HCT116 (cell line): ENCODE measurements around the gene SLC22A2.

Source experiments
- ELF1 ChIP-seq: IDR thresholded peaks from 2 replicates; pipeline ENCODE4 v1.6.1; 2012; ENCODE audit warnings: low read depth, borderline replicate concordance
- EZH2 ChIP-seq: fragments of 200-600 bp; sonication (generic); IDR thresholded peaks from 2 replicates; pipeline ENCODE4 v1.6.1; 2017; ENCODE audit warnings: antibody characterized with exemption, mixed run types
- POLR2A ChIP-seq: IDR thresholded peaks from 2 replicates; pipeline ENCODE4 v1.7.0; 2011; ENCODE audit warnings: borderline replicate concordance; ENCODE audit not compliant: insufficient read depth, insufficient read length; ENCODE audit errors: extremely low read depth
- POLR2AphosphoS5 ChIP-seq: IDR thresholded peaks from 2 replicates; pipeline ENCODE4 v1.6.1; 2011; ENCODE audit warnings: mild to moderate bottlenecking, low read depth, low read length, moderate library complexity
- RAD21 ChIP-seq: IDR thresholded peaks from 2 replicates; pipeline ENCODE4 v1.6.1; 2012; ENCODE audit warnings: low read depth, mild to moderate bottlenecking
- SP1 ChIP-seq: IDR thresholded peaks from 2 replicates; pipeline ENCODE4 v1.6.1; 2012; ENCODE audit warnings: low read depth
- SRF ChIP-seq: IDR thresholded peaks from 2 replicates; pipeline ENCODE4 v1.6.1; 2012; ENCODE audit warnings: low read depth
- YY1 ChIP-seq: IDR thresholded peaks from 2 replicates; pipeline ENCODE4 v1.6.1; 2011; ENCODE audit warnings: low read length, low read depth, moderate library complexity, mild to moderate bottlenecking; ENCODE audit not compliant: insufficient replicate concordance; ENCODE audit errors: extremely low read depth
- ZNF274 ChIP-seq: fragments of 200-500 bp; sonication (Bioruptor generic); IDR thresholded peaks from 2 replicates; pipeline ENCODE4 v1.6.1; 2014; ENCODE audit warnings: mild to moderate bottlenecking, low read depth, low read length, inconsistent platforms
- TF ChIP-seq, protein P1 (sequence below), 3 experiments: fragments of 200-600 bp in 1 of 3; sonication (generic) in 1 of 3; IDR thresholded peaks in 2 of 3; conservative IDR thresholded peaks in 1 of 3; 2 replicates each; pipeline ENCODE4 v1.5.1; 2012 to 2017; ENCODE audit warnings: low read depth in 2 of 3, low read length in 2 of 3, antibody characterized with exemption in 1 of 3, borderline replicate concordance in 1 of 3, control low read depth in 1 of 3, mild to moderate bottlenecking in 1 of 3, mixed read lengths in 1 of 3, mixed run types in 1 of 3, moderate library complexity in 1 of 3; ENCODE audit not compliant: insufficient read depth in 1 of 3
- TF ChIP-seq, protein P2 (sequence below): IDR thresholded peaks from 2 replicates; pipeline ENCODE4 v1.6.1; 2012; ENCODE audit warnings: low read depth
- TF ChIP-seq, protein P3 (sequence below): IDR thresholded peaks from 2 replicates; pipeline ENCODE4 v1.6.1; 2011; ENCODE audit warnings: mild to moderate bottlenecking, low read length, moderate library complexity; ENCODE audit not compliant: insufficient replicate concordance; ENCODE audit errors: extremely low read depth
- TF ChIP-seq, protein P4 (sequence below): IDR thresholded peaks from 2 replicates; pipeline ENCODE4 v1.6.1; 2012

GRCh38 chr6:160222491-160222890, 36.1 kb downstream of the SLC22A2 start:
- TF ChIP-seq EZH2 (no peak), POLR2AphosphoS5 (no peak), SP1 (no peak), POLR2A (no peak), YY1 (no peak), ZNF274 (no peak), ELF1 (no peak), RAD21 (no peak), SRF (no peak)
- TF ChIP-seq, protein P1, sequence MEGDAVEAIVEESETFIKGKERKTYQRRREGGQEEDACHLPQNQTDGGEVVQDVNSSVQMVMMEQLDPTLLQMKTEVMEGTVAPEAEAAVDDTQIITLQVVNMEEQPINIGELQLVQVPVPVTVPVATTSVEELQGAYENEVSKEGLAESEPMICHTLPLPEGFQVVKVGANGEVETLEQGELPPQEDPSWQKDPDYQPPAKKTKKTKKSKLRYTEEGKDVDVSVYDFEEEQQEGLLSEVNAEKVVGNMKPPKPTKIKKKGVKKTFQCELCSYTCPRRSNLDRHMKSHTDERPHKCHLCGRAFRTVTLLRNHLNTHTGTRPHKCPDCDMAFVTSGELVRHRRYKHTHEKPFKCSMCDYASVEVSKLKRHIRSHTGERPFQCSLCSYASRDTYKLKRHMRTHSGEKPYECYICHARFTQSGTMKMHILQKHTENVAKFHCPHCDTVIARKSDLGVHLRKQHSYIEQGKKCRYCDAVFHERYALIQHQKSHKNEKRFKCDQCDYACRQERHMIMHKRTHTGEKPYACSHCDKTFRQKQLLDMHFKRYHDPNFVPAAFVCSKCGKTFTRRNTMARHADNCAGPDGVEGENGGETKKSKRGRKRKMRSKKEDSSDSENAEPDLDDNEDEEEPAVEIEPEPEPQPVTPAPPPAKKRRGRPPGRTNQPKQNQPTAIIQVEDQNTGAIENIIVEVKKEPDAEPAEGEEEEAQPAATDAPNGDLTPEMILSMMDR (IDR thresholded peaks at IDR 0.05 in 2 of 3, conservative IDR thresholded peaks at IDR 0.05 in 1 of 3; ENCODE audit: borderline replicate concordance in 1 of 3, insufficient read depth in 1 of 3, low read depth in 2 of 3, low read length in 2 of 3), result no peak
- TF ChIP-seq, protein P2, sequence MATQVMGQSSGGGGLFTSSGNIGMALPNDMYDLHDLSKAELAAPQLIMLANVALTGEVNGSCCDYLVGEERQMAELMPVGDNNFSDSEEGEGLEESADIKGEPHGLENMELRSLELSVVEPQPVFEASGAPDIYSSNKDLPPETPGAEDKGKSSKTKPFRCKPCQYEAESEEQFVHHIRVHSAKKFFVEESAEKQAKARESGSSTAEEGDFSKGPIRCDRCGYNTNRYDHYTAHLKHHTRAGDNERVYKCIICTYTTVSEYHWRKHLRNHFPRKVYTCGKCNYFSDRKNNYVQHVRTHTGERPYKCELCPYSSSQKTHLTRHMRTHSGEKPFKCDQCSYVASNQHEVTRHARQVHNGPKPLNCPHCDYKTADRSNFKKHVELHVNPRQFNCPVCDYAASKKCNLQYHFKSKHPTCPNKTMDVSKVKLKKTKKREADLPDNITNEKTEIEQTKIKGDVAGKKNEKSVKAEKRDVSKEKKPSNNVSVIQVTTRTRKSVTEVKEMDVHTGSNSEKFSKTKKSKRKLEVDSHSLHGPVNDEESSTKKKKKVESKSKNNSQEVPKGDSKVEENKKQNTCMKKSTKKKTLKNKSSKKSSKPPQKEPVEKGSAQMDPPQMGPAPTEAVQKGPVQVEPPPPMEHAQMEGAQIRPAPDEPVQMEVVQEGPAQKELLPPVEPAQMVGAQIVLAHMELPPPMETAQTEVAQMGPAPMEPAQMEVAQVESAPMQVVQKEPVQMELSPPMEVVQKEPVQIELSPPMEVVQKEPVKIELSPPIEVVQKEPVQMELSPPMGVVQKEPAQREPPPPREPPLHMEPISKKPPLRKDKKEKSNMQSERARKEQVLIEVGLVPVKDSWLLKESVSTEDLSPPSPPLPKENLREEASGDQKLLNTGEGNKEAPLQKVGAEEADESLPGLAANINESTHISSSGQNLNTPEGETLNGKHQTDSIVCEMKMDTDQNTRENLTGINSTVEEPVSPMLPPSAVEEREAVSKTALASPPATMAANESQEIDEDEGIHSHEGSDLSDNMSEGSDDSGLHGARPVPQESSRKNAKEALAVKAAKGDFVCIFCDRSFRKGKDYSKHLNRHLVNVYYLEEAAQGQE, result no peak
- TF ChIP-seq, protein P3, sequence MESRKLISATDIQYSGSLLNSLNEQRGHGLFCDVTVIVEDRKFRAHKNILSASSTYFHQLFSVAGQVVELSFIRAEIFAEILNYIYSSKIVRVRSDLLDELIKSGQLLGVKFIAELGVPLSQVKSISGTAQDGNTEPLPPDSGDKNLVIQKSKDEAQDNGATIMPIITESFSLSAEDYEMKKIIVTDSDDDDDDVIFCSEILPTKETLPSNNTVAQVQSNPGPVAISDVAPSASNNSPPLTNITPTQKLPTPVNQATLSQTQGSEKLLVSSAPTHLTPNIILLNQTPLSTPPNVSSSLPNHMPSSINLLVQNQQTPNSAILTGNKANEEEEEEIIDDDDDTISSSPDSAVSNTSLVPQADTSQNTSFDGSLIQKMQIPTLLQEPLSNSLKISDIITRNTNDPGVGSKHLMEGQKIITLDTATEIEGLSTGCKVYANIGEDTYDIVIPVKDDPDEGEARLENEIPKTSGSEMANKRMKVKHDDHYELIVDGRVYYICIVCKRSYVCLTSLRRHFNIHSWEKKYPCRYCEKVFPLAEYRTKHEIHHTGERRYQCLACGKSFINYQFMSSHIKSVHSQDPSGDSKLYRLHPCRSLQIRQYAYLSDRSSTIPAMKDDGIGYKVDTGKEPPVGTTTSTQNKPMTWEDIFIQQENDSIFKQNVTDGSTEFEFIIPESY, result no peak
- TF ChIP-seq, protein P4, sequence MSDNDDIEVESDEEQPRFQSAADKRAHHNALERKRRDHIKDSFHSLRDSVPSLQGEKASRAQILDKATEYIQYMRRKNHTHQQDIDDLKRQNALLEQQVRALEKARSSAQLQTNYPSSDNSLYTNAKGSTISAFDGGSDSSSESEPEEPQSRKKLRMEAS, result no peak
